ENCODE results near the gene EQTN.

The EQTN gene

GRCh38 chr9:27333241-27334052, 36.5 kb upstream of the EQTN start:
- CTCF ChIA-PET, result interaction anchor here (0.6 to 1.8 kb wide), 5 partner anchors 14 to 243 kb away, joined by 3 to 6 read pairs (median 4); partner anchors contain the start of gene MOB3B
- peak; percentile 78 for DNase-seq (ENCODE audit: extremely low spot score)
- TF ChIP-seq L3MBTL2 (conservative IDR thresholded peaks at IDR 0.05), result no peak
- no peak for TF ChIP-seq BHLHE40 (IDR thresholded peaks at IDR 0.05; ENCODE audit: borderline replicate concordance)
- peak; percentile 80 for TF ChIP-seq ZNF384 (IDR thresholded peaks at IDR 0.05)
- POLR2A ChIA-PET, result no interaction called here

- POLR2A ChIA-PET, result no interaction called here
- DNase-seq (ENCODE audit: extremely low spot score), result no peak
- no peak for TF ChIP-seq FOXA1 (IDR thresholded peaks at IDR 0.05)
- TF ChIP-seq HDGF (IDR thresholded peaks at IDR 0.05; ENCODE audit: borderline replicate concordance), result no peak
- TF ChIP-seq L3MBTL2 (conservative IDR thresholded peaks at IDR 0.05), result no peak
- TF ChIP-seq TARDBP (IDR thresholded peaks at IDR 0.05), result no peak
- TF ChIP-seq FOXM1 (IDR thresholded peaks at IDR 0.05; ENCODE audit: borderline replicate concordance), result no peak
- no peak for TF ChIP-seq CTBP1 (IDR thresholded peaks at IDR 0.05; ENCODE audit: borderline replicate concordance)
- no peak for TF ChIP-seq ELF4 (IDR thresholded peaks at IDR 0.05)
- no peak for TF ChIP-seq SUZ12 (IDR thresholded peaks at IDR 0.05)
- TF ChIP-seq ARNT (IDR thresholded peaks at IDR 0.05), result no peak
- TF ChIP-seq PKNOX1 (IDR thresholded peaks at IDR 0.05), result no peak
- CTCF ChIA-PET, result interaction anchor here (0.5 kb wide), 1 partner anchor 773 kb away, joined by 3 read pairs; no protein-coding TSS in a partner anchor
Observed at GRCh38 chr9:27331393-27331792, 34.4 kb upstream of the EQTN start.

DNA sequence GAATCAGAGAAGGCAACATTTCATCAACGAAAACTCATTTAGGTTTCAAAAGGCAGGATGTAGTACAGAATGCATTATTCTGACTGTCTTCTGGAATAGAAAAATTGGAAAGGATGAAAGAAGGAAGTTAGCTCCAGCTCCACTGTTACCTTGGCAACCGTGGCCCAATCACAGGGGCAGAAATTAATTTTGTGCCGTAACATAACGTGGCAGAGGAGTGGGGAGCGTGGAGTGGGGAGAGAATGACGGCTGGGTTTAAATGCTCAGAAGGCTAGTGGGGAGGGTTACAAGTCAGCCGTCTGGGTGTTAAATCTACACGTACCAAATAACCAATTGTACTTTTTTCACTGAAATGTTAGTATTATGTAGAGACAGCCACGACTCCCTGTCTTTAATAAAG, 32.3 kb upstream of the EQTN start:
- TF ChIP-seq CTBP1 (IDR thresholded peaks at IDR 0.05; ENCODE audit: borderline replicate concordance), result no peak
- TF ChIP-seq FOXM1 (IDR thresholded peaks at IDR 0.05; ENCODE audit: borderline replicate concordance), result no peak
- TF ChIP-seq ELF4 (IDR thresholded peaks at IDR 0.05), result no peak
- TF ChIP-seq BHLHE40 (IDR thresholded peaks at IDR 0.05; ENCODE audit: borderline replicate concordance), result no peak
- no peak for TF ChIP-seq SP1 (IDR thresholded peaks at IDR 0.05)
- TF ChIP-seq NFRKB (IDR thresholded peaks at IDR 0.05), result no peak
- TF ChIP-seq FOXK2 (IDR thresholded peaks at IDR 0.05), result no peak
- no peak for TF ChIP-seq FOXA1 (IDR thresholded peaks at IDR 0.05)
- no peak for TF ChIP-seq ZNF384 (IDR thresholded peaks at IDR 0.05)
- TF ChIP-seq TARDBP (IDR thresholded peaks at IDR 0.05), result no peak
- no peak for TF ChIP-seq ARNT (IDR thresholded peaks at IDR 0.05)
- no peak for TF ChIP-seq PKNOX1 (IDR thresholded peaks at IDR 0.05)
- no peak for TF ChIP-seq HDGF (IDR thresholded peaks at IDR 0.05; ENCODE audit: borderline replicate concordance)
- no peak for TF ChIP-seq LEF1 (IDR thresholded peaks at IDR 0.05; ENCODE audit: borderline replicate concordance)
- no peak for TF ChIP-seq L3MBTL2 (conservative IDR thresholded peaks at IDR 0.05)
- no peak for TF ChIP-seq SUZ12 (IDR thresholded peaks at IDR 0.05)
- CTCF ChIA-PET, result no interaction called here
- no peak for DNase-seq (ENCODE audit: extremely low spot score)

GRCh38 chr9:27328483-27328882, 31.5 kb upstream of the EQTN start:
- TF ChIP-seq L3MBTL2 (conservative IDR thresholded peaks at IDR 0.05) (no peak), SP1 (IDR thresholded peaks at IDR 0.05) (no peak), HDGF (IDR thresholded peaks at IDR 0.05; ENCODE audit: borderline replicate concordance) (no peak), ARNT (IDR thresholded peaks at IDR 0.05) (no peak), SUZ12 (IDR thresholded peaks at IDR 0.05) (no peak), NFRKB (IDR thresholded peaks at IDR 0.05) (no peak), ELF4 (IDR thresholded peaks at IDR 0.05) (no peak), CTBP1 (IDR thresholded peaks at IDR 0.05; ENCODE audit: borderline replicate concordance) (no peak), BHLHE40 (IDR thresholded peaks at IDR 0.05; ENCODE audit: borderline replicate concordance) (no peak), TARDBP (IDR thresholded peaks at IDR 0.05) (no peak), PKNOX1 (IDR thresholded peaks at IDR 0.05) (no peak), FOXK2 (IDR thresholded peaks at IDR 0.05) (no peak)
- no peak for DNase-seq (ENCODE audit: extremely low spot score)
- ChIA-PET POLR2A (no interaction called here), CTCF (no interaction called here)

More for the DNA sequence above, 32.3 kb upstream of the EQTN start:
- POLR2A ChIA-PET, result no interaction called here

DNA sequence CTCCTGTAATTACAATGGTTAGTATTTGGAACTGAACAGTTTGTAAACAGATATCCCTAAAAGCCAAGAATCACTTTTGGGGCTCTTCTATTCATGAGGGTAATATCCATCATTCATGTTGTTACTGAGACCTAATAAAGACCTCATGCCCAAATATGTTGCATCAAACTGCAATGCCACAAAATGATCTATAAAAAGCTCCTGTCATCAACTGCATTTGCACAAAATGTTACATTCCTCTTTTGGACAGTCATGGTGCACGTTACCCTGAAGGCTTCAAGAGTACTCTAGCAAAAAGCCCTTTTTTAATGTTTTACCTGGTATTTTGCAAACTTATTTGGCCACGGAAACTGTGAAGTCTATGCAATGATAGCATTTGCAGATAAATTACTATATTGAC, 14.2 kb upstream of the EQTN start:
- ChIA-PET CTCF (no interaction called here), POLR2A (no interaction called here)
- DNase-seq (ENCODE audit: extremely low spot score), result no peak
- TF ChIP-seq TARDBP (IDR thresholded peaks at IDR 0.05) (no peak), FOXM1 (IDR thresholded peaks at IDR 0.05; ENCODE audit: borderline replicate concordance) (no peak), ELF4 (IDR thresholded peaks at IDR 0.05) (no peak), L3MBTL2 (conservative IDR thresholded peaks at IDR 0.05) (no peak), FOXK2 (IDR thresholded peaks at IDR 0.05) (no peak), HDGF (IDR thresholded peaks at IDR 0.05; ENCODE audit: borderline replicate concordance) (no peak), ARNT (IDR thresholded peaks at IDR 0.05) (no peak), PKNOX1 (IDR thresholded peaks at IDR 0.05) (no peak), SP1 (IDR thresholded peaks at IDR 0.05) (no peak), LEF1 (IDR thresholded peaks at IDR 0.05; ENCODE audit: borderline replicate concordance) (no peak), NFRKB (IDR thresholded peaks at IDR 0.05) (no peak), BHLHE40 (IDR thresholded peaks at IDR 0.05; ENCODE audit: borderline replicate concordance) (no peak), FOXA1 (IDR thresholded peaks at IDR 0.05) (no peak), SUZ12 (IDR thresholded peaks at IDR 0.05) (no peak), ZNF384 (IDR thresholded peaks at IDR 0.05) (no peak), CTBP1 (IDR thresholded peaks at IDR 0.05; ENCODE audit: borderline replicate concordance) (no peak)

Measured in HEK293T (cell line).